ENCODE measurements around the gene ERICH6.
A peak's percentile ranks its signal among the peaks of the same experiment; 100 is the strongest.

- TF ChIP-seq CTCF (IDR thresholded peaks at IDR 0.05) (no peak), POLR2AphosphoS5 (IDR thresholded peaks at IDR 0.05; ENCODE audit: insufficient read depth in 1 of 2, low read depth in 1 of 2) (peak in 1 of 2 donors; percentile 62), POLR2A (IDR thresholded peaks at IDR 0.05) (no peak)
Measured at GRCh38 chr3:150751781-150752263, 48.1 kb upstream of the ERICH6 start.
